Mesothelial cell of epicardium (in vitro differentiated cells): ENCODE results near the gene ADSS1. TPM values are rescaled to one million over a fixed set of nuclear protein-coding genes. Genes with fewer than 3 reads are reported as not detected.

Experiments used
- DNase-seq, 2 experiments: peaks; one replicate each; pipeline ENCODE4 v3.0.0; 2021; ENCODE audit warnings: low spot score in 2 of 2; ENCODE audit not compliant: unreplicated experiment in 2 of 2
- H3K27ac Mint-ChIP-seq: 2 replicates; pipeline ENCODE4 v1.8.0; 2021; ENCODE audit warnings: mixed read lengths
- H3K27me3 Mint-ChIP-seq: 2 replicates; pipeline ENCODE4 v1.8.0; 2021; ENCODE audit warnings: low read depth, mixed read lengths
- H3K36me3 Mint-ChIP-seq: 2 replicates; pipeline ENCODE4 v1.8.0; 2021; ENCODE audit warnings: mixed read lengths
- H3K4me1 Mint-ChIP-seq: 2 replicates; pipeline ENCODE4 v1.8.0; 2021; ENCODE audit warnings: mixed read lengths
- H3K4me3 Mint-ChIP-seq: 2 replicates; pipeline ENCODE4 v1.8.0; 2021; ENCODE audit warnings: mild to moderate bottlenecking, moderate library complexity, mixed read lengths
- H3K9me3 Mint-ChIP-seq: 2 replicates; pipeline ENCODE4 v1.8.0; 2021; ENCODE audit warnings: mixed read lengths
- total RNA-seq: library from RNA; stranded (reverse); gene quantifications from 3 replicates; pipeline ENCODE4 v1.2.1, GENCODE V29; 2021
- TF ChIP-seq, protein P1 (sequence below): fragments of 200-600 bp; sonication (generic); IDR thresholded peaks from one replicate; pipeline ENCODE4 v1.5.0; 2021; ENCODE audit warnings: antibody characterized with exemption; ENCODE audit not compliant: unreplicated experiment

Gene ADSS1
- total RNA-seq, 1 donor from 2014 or later, result 17.1 TPM

DNA sequence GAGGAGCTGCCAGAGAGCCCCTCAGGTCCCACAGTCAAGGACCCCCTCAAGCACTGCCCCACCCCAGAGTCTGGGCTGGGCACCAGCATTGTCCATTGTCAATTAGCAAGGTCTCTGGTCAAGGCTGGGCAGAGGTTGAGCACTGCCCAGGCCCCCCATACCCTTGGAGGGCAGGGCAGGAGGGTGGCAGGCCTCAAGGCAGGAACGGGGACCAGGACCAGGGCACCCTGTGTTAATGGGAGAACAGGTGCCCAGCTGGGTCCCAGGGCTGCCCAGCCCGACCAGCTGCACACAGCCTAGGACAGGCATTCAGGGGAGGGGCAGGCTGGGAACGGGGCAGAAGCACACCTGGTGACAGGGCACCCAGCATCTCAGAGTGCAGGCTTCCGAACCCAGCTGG lies 47.3 kb downstream of the ADSS1 start:
- Mint-ChIP-seq H3K27me3 (no peaks in the 10 kb centered on the region), H3K36me3 (peaks cover 28% of the 10 kb centered on the region), H3K4me1 (peaks cover 19% of the 10 kb centered on the region), H3K4me3 (no peak overlapping the region), H3K9me3 (no peaks in the 10 kb centered on the region), H3K27ac (no peak overlapping the region)
- TF ChIP-seq, protein P1, sequence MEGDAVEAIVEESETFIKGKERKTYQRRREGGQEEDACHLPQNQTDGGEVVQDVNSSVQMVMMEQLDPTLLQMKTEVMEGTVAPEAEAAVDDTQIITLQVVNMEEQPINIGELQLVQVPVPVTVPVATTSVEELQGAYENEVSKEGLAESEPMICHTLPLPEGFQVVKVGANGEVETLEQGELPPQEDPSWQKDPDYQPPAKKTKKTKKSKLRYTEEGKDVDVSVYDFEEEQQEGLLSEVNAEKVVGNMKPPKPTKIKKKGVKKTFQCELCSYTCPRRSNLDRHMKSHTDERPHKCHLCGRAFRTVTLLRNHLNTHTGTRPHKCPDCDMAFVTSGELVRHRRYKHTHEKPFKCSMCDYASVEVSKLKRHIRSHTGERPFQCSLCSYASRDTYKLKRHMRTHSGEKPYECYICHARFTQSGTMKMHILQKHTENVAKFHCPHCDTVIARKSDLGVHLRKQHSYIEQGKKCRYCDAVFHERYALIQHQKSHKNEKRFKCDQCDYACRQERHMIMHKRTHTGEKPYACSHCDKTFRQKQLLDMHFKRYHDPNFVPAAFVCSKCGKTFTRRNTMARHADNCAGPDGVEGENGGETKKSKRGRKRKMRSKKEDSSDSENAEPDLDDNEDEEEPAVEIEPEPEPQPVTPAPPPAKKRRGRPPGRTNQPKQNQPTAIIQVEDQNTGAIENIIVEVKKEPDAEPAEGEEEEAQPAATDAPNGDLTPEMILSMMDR, result no peak
- DNase-seq, result no peak

DNA sequence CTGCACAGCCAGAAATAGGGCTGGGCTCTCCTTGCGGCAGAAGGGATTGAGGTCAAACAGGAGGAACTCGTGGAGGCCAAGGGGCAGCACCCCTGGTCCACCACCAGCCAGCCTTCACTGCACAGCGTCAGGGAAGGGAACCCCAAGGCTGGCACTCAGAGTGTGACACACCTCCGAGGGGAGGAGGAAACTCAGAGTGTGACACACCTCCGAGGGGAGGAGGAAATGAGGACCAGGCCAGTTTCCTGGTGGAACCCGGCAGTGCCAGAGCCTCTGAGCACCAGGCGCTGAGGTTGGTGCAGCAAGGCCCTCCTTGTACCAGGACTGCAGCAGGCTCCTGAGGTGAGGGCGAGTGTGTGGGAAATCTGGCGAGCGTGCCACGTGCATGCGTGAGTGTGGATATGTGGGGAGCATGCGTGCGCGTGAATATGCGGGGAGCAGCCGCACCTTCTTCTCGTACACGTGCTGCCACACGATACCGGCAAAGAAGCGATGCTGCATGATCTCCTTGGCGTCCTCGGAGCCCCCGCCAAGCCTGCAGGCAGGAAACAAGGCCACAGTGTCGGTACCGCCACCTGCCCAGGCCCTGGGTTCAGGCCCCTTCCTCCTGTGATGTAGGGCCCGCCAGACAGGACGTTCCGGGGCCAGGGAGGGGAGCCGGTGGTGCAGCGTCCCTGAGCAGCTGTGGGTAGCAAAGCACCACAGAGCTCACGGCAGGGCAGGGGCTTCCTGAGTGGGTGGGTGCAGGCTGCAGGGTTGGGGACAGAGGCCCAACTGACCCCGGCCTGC lies 48.1 kb downstream of the ADSS1 start:
- H3K36me3 Mint-ChIP-seq, result peaks cover 29% of the 10 kb centered on the region
- H3K27me3 Mint-ChIP-seq, result no peaks in the 10 kb centered on the region
- peaks cover 19% of the 10 kb centered on the region for H3K4me1 Mint-ChIP-seq
- no peak overlapping the region for H3K4me3 Mint-ChIP-seq
- DNase-seq, result no peak
- TF ChIP-seq, protein P1, result no peak
- no peak overlapping the region for H3K27ac Mint-ChIP-seq
- H3K9me3 Mint-ChIP-seq, result no peaks in the 10 kb centered on the region

DNA sequence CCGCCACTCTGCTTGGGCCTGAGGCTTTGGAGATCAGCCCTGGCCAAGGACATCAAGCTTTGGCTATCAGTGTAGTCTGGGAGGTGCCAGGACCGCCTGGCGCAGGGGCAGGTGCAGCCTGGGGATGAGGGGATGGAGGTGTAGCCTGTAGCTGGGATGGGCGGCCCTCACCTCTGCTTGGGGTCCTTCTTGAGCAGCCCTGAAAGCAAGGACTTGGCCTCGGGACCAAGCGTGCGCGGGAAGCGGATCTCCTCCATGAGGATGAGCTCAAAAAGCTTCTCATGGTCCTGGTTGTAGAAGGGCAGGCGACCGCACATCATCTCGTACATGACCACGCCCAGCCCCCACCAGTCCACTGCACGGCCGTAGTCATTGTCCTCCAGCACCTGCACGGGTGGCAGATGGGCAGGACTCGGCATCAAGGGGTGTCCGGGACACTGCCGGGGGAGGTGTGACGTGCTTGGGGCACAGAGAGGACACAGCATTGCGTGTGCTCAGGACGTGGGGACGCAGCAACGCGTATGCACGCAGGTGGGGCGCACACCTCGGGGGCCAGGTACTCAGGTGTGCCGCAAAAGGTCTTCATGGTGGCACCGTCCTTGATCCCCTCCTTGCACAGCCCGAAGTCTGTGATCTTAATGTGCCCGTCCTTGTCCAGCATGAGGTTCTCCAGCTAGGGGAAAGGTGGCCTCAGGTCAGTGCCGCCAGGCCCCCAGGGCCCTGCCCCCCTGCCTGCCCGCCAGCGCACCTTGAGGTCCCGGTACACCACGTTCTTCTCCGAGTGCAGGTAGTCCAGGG lies 48.9 kb downstream of the ADSS1 start:
- no peak overlapping the region for H3K4me3 Mint-ChIP-seq
- no peaks in the 10 kb centered on the region for H3K27me3 Mint-ChIP-seq
- TF ChIP-seq, protein P1, result no peak
- no peak for DNase-seq
- peaks cover 29% of the 10 kb centered on the region for H3K36me3 Mint-ChIP-seq
- peaks cover 19% of the 10 kb centered on the region for H3K4me1 Mint-ChIP-seq
- no peak overlapping the region for H3K27ac Mint-ChIP-seq
- H3K9me3 Mint-ChIP-seq, result no peaks in the 10 kb centered on the region

DNA sequence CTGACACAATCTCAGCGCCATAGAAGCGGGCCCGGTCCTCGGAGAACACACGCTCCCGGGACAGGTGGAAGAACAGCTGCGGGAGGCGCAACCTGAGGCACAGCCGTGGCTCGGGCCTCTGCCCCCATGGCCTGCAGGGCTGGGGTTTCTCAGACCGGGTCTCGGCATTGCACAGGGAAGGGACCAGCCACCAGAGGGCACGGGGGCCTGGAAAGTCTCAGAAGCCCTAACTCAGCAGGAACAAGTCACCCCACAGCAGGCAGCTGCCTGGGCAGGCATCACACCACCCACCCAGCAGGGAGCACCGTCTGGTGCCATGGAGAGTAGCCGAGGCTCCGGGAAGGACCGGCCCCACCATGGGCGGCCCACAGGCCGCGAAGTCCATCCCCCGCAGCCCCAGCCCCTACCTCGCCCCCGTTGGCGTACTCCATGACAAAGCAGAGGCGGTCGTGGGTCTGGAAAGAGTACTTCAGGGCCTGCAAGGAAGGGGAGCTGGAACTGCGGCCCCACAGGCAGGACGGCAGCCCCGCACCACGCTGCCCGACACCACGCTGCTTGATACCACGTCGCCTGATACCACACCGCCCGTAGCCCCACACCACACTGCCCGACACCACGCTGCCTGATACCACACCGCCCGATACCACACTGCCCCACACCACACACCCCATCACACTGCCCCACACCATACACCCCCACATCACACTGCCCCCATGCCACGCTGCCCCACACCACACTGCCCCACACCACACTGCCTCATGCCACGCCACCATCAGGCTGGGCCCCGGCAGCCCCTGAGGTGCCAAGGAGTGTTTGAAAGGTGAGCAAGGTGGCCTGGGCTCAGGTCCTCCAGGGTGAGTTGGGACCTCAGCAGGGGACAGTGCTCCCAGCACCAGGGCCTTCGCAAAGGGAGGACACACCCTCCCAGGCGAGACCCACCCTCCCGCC lies 49.8 kb downstream of the ADSS1 start:
- H3K36me3 Mint-ChIP-seq, result peaks cover 29% of the 10 kb centered on the region
- no peak for DNase-seq
- no peaks in the 10 kb centered on the region for H3K9me3 Mint-ChIP-seq
- peaks cover 15% of the 10 kb centered on the region for H3K4me1 Mint-ChIP-seq
- no peaks in the 10 kb centered on the region for H3K27me3 Mint-ChIP-seq
- no peak overlapping the region for H3K27ac Mint-ChIP-seq
- TF ChIP-seq, protein P1, result no peak
- no peak overlapping the region for H3K4me3 Mint-ChIP-seq

DNA sequence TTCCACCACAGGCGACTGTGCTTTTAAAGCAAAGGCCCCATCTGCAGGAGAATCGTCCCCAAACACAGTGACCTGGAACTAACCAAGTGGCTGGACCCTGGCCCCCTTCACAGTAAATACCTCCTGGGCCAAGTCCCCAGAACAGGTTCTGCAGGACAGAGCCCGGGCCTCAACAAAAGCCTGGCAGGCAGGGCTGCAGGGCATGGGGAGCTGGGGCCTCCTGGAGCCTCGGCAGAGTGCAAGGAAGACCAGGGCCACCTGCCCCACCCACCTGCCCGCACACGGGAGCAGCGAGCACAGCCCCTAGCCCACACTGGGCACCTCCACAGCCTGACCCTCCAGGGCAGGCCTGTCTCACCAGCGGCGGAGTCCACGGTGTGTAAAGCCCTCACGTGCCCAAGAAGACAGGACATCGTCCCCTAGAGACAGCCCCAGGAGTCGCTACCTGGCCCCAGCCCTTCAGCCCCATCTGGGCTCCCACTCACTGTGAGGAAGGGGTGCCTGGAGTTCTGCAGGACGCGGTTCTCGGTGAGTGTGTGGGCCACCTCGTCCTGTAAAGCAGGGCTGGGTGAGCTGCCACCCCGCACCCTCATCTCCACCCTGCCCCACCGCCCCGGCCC lies 50.5 kb downstream of the ADSS1 start:
- Mint-ChIP-seq H3K27me3 (no peaks in the 10 kb centered on the region), H3K4me3 (no peak overlapping the region)
- TF ChIP-seq, protein P1, result no peak

More for the DNA sequence above, 50.5 kb downstream of the ADSS1 start:
- Mint-ChIP-seq H3K27ac (no peak overlapping the region), H3K4me1 (peaks cover 8% of the 10 kb centered on the region), H3K9me3 (no peaks in the 10 kb centered on the region), H3K36me3 (peaks cover 29% of the 10 kb centered on the region)
- no peak for DNase-seq
